Measurements from ENCODE around the gene CCN2. TPM values are rescaled to one million over a fixed set of nuclear protein-coding genes. Genes with fewer than 3 reads are reported as not detected.
"Not testable (repeated sequence)": the region's sequence is repeated elsewhere in the genome, so short reads cannot be mapped to it uniquely, and the experiment has no call there.

Gene CCN2
- polyA plus RNA-seq, 12 donors = 17.1 to 91.6 (median 44.7) TPM; not detected in 1

- no peak for DNase-seq
Observed at GRCh38 chr6:131946992-131947955, 3.9 kb downstream of the CCN2 start.

GRCh38 chr6:131946404-131946991, 4.7 kb downstream of the CCN2 start:
- DNase-seq = no peak

GRCh38 chr6:131945971-131946370, 5.2 kb downstream of the CCN2 start:
- DNase-seq = no peak

GRCh38 chr6:131937703-131938631, 13.2 kb downstream of the CCN2 start:
- no peak for DNase-seq

GRCh38 chr6:131937226-131937625, 13.9 kb downstream of the CCN2 start:
- DNase-seq = peak; percentile 71

GRCh38 chr6:131936156-131936555, 15.0 kb downstream of the CCN2 start:
- DNase-seq = no peak

GRCh38 chr6:131931063-131931750, 20.0 kb downstream of the CCN2 start:
- DNase-seq = no peak

- DNase-seq = no peak
Observed at GRCh38 chr6:131929976-131930375, 21.2 kb downstream of the CCN2 start.

GRCh38 chr6:131929264-131929663, 21.9 kb downstream of the CCN2 start:
- DNase-seq = no peak

GRCh38 chr6:131924881-131925474, 26.2 kb downstream of the CCN2 start:
- peak; percentile 51 for DNase-seq

GRCh38 chr6:131923356-131923755, 27.8 kb downstream of the CCN2 start:
- DNase-seq = no peak

GRCh38 chr6:131920656-131921055, 30.5 kb downstream of the CCN2 start:
- DNase-seq = no peak

- DNase-seq = no peak
Observed at GRCh38 chr6:131918650-131919355, 32.4 kb downstream of the CCN2 start.

- no peak for DNase-seq
Observed at GRCh38 chr6:131917763-131918649, 33.2 kb downstream of the CCN2 start.

- no peak for DNase-seq
Observed at GRCh38 chr6:131917318-131917717, 33.9 kb downstream of the CCN2 start.

GRCh38 chr6:131916847-131917246, 34.3 kb downstream of the CCN2 start:
- no peak for DNase-seq

GRCh38 chr6:131916091-131916796, 34.9 kb downstream of the CCN2 start:
- DNase-seq = not testable (repeated sequence)

GRCh38 chr6:131914967-131915751, 36.0 kb downstream of the CCN2 start:
- DNase-seq = peak; percentile 77
